H1 (cell line): ENCODE results near the gene F2RL2. TPM values are rescaled to one million over a fixed set of nuclear protein-coding genes. Genes with fewer than 3 reads are reported as not detected.

ENCODE experiments used
- CTCF ChIA-PET: fragments of 300-600 bp; sonication (Branson Sonifier 250); formaldehyde crosslinking; loops from one replicate; lab custom pipeline; 2021; ENCODE audit not compliant: partially characterized antibody; lab: Charles Lee
- POLR2A ChIA-PET: fragments of 300-600 bp; sonication (Branson Sonifier 250); formaldehyde crosslinking; loops from one replicate; lab custom pipeline; 2021; ENCODE audit warnings: inconsistent platforms; ENCODE audit not compliant: partially characterized antibody; lab: Charles Lee
- DNase-seq, 2 experiments: peaks; one replicate each; pipeline versions ENCODE4 v3.0.0 to v3.0.0-alpha.2; 2010 to 2022; ENCODE audit warnings: low spot score in 2 of 2, low read depth in 1 of 2, mixed read lengths in 1 of 2
- FAIRE-seq: peaks from 2 replicates; lab custom pipeline; 2011; peaks lifted over from hg19 to GRCh38; lab: Jason Lieb, UNC
- H2AFZ ChIP-seq: 2 replicates; pipeline ENCODE4 v1.8.1; 2012; ENCODE audit warnings: low read length, inconsistent platforms
- H2AK5ac ChIP-seq: 2 replicates; pipeline ENCODE4 v1.6.1; 2013; ENCODE audit warnings: low read depth, low read length
- H2BK120ac ChIP-seq: replicated peaks from 2 replicates; pipeline ENCODE3; 2013; ENCODE audit warnings: low read depth, low read length, inconsistent platforms
- H2BK12ac ChIP-seq: 2 replicates; pipeline ENCODE4 v1.6.1; 2013; ENCODE audit warnings: low read depth, low read length
- H2BK15ac ChIP-seq: 2 replicates; pipeline ENCODE4 v1.6.1; 2013; ENCODE audit warnings: low read length
- H2BK20ac ChIP-seq: 2 replicates; pipeline ENCODE4 v1.6.1; 2013; ENCODE audit warnings: low read length
- H2BK5ac ChIP-seq: 2 replicates; pipeline ENCODE4 v1.6.1; 2013; ENCODE audit warnings: low read depth, low read length
- H3K14ac ChIP-seq: 2 replicates; pipeline ENCODE4 v1.6.1; 2013; ENCODE audit warnings: inconsistent platforms; ENCODE audit not compliant: insufficient read length
- H3K18ac ChIP-seq: 2 replicates; pipeline ENCODE4 v1.6.1; 2013; ENCODE audit warnings: low read length; ENCODE audit errors: extremely low read depth
- H3K23ac ChIP-seq: 2 replicates; pipeline ENCODE4 v1.6.1; 2013; ENCODE audit warnings: inconsistent platforms; ENCODE audit not compliant: insufficient read length
- H3K23me2 ChIP-seq: 2 replicates; pipeline ENCODE4 v1.6.1; 2013; ENCODE audit warnings: low read depth, low read length
- H3K27ac ChIP-seq: 2 replicates; pipeline ENCODE4 v1.6.1; 2011; ENCODE audit warnings: low read depth, low read length, inconsistent platforms
- H3K27me3 ChIP-seq, 4 experiments: replicated peaks in 1 of 4; 1 replicate in 1 of 4; 2 replicates in 3 of 4; pipeline versions ENCODE4 v1.6.1 to v1.8.1; 2011 to 2013; ENCODE audit warnings: low read length in 3 of 4, mild to moderate bottlenecking in 3 of 4, inconsistent platforms in 2 of 4, mixed read lengths in 2 of 4, moderate library complexity in 1 of 4; ENCODE audit not compliant: control insufficient read depth in 3 of 4, insufficient read depth in 3 of 4; ENCODE audit errors: extremely low read depth in 1 of 4
- H3K36me3 ChIP-seq, 4 experiments: 2 replicates each; pipeline versions ENCODE4 v1.6.1 to v1.8.1; 2011 to 2013; ENCODE audit warnings: mild to moderate bottlenecking in 4 of 4, low read length in 3 of 4, moderate library complexity in 2 of 4, control low read depth in 1 of 4, inconsistent platforms in 1 of 4; ENCODE audit not compliant: insufficient read depth in 4 of 4, control insufficient read depth in 2 of 4
- H3K4ac ChIP-seq: replicated peaks from 2 replicates; pipeline ENCODE3; 2013; ENCODE audit warnings: low read length, low read depth, mixed read lengths, inconsistent platforms; ENCODE audit not compliant: insufficient read length
- H3K4me1 ChIP-seq, 4 experiments: replicated peaks in 1 of 4; 1 replicate in 1 of 4; 2 replicates in 3 of 4; pipeline versions ENCODE4 v1.6.1 to v1.8.1; 2011 to 2013; ENCODE audit warnings: low read length in 3 of 4, inconsistent platforms in 2 of 4, mixed read lengths in 1 of 4; ENCODE audit not compliant: insufficient read depth in 4 of 4, control insufficient read depth in 3 of 4
- H3K4me2 ChIP-seq, 2 experiments: 2 replicates each; pipeline versions ENCODE4 v1.6.1 to v1.8.1; 2011 to 2013; ENCODE audit warnings: low read depth in 2 of 2, low read length in 2 of 2, control low read depth in 1 of 2, inconsistent platforms in 1 of 2, mild to moderate bottlenecking in 1 of 2; ENCODE audit not compliant: insufficient read depth in 1 of 2
- H3K4me3 ChIP-seq, 4 experiments: fragments of 200-600, 300-600 bp in 1 of 4; sonication (generic), shearing (Covaris generic), sonication (Bioruptor Twin) in 1 of 4; 2 replicates each; pipeline versions ENCODE4 v1.5.1 to v1.8.1; 2011 to 2016; ENCODE audit warnings: low read length in 4 of 4, low read depth in 3 of 4, control low read depth in 2 of 4, inconsistent platforms in 2 of 4, mild to moderate bottlenecking in 2 of 4, mixed read lengths in 1 of 4, moderate library complexity in 1 of 4; ENCODE audit not compliant: insufficient read depth in 2 of 4; ENCODE audit errors: extremely low read depth in 1 of 4
- H3K56ac ChIP-seq: replicated peaks from 2 replicates; pipeline ENCODE3; 2013; ENCODE audit warnings: low read depth, mild to moderate bottlenecking, mixed read lengths, low read length, inconsistent platforms; ENCODE audit not compliant: insufficient read length
- H3K79me1 ChIP-seq: 2 replicates; pipeline ENCODE4 v1.6.1; 2013; ENCODE audit warnings: low read depth, low read length, control low read depth
- H3K79me2 ChIP-seq, 2 experiments: 2 replicates each; pipeline versions ENCODE4 v1.6.1 to v1.8.1; 2012 to 2013; ENCODE audit warnings: low read length in 2 of 2, mild to moderate bottlenecking in 2 of 2, inconsistent platforms in 1 of 2; ENCODE audit not compliant: insufficient read depth in 2 of 2, control insufficient read depth in 1 of 2
- H3K9ac ChIP-seq, 4 experiments: replicated peaks in 1 of 4; 1 replicate in 1 of 4; 2 replicates in 3 of 4; pipeline versions ENCODE4 v1.6.1 to v1.8.1; 2011 to 2013; ENCODE audit warnings: low read depth in 3 of 4, low read length in 3 of 4, control low read depth in 2 of 4, mild to moderate bottlenecking in 2 of 4, moderate library complexity in 2 of 4, inconsistent platforms in 1 of 4; ENCODE audit errors: extremely low read depth in 1 of 4
- H3K9me3 ChIP-seq, 2 experiments: 2 replicates each; pipeline versions ENCODE4 v1.6.1 to v1.8.1; 2012 to 2013; ENCODE audit warnings: mild to moderate bottlenecking in 2 of 2, moderate library complexity in 2 of 2, control low read depth in 1 of 2, inconsistent platforms in 1 of 2, low read depth in 1 of 2, low read length in 1 of 2, mixed read lengths in 1 of 2; ENCODE audit not compliant: insufficient read depth in 2 of 2
- H4K20me1 ChIP-seq, 2 experiments: replicated peaks in 1 of 2; 2 replicates each; pipeline versions ENCODE3 to v1.8.1; 2011 to 2013; ENCODE audit warnings: inconsistent platforms in 2 of 2, low read length in 2 of 2, mild to moderate bottlenecking in 1 of 2; ENCODE audit not compliant: insufficient read depth in 2 of 2, control insufficient read depth in 1 of 2
- H4K5ac ChIP-seq: 2 replicates; pipeline ENCODE4 v1.6.1; 2013; ENCODE audit warnings: low read length, low read depth, mixed read lengths, inconsistent platforms; ENCODE audit not compliant: insufficient read length
- H4K8ac ChIP-seq: 2 replicates; pipeline ENCODE4 v1.8.0; 2013; ENCODE audit warnings: mild to moderate bottlenecking, moderate library complexity, low read length, inconsistent platforms; ENCODE audit not compliant: insufficient read depth; ENCODE audit errors: extremely low read depth
- H4K91ac ChIP-seq: replicated peaks from 2 replicates; pipeline ENCODE3; 2013; ENCODE audit warnings: low read length, mixed read lengths, inconsistent platforms; ENCODE audit not compliant: insufficient read length
- BRCA1 ChIP-seq: IDR thresholded peaks from 2 replicates; pipeline ENCODE4 v1.6.1; 2012; ENCODE audit warnings: low read depth, low read length, improper control_type of control experiment
- KDM5A ChIP-seq: fragments of 200-600 bp; IDR thresholded peaks from 2 replicates; pipeline ENCODE4 v1.7.1; 2012; ENCODE audit warnings: mild to moderate bottlenecking, low read length, inconsistent platforms, mixed read lengths
- POLR2AphosphoS5 ChIP-seq: IDR thresholded peaks from 2 replicates; pipeline ENCODE4 v1.6.1; 2011; ENCODE audit warnings: low read depth, low read length
- RFX5 ChIP-seq: IDR thresholded peaks from 2 replicates; pipeline ENCODE4 v1.6.1; 2011; ENCODE audit warnings: low read depth, low read length, improper control_type of control experiment, borderline replicate concordance
- SIRT6 ChIP-seq: IDR thresholded peaks from one replicate; pipeline ENCODE4 v1.7.1; 2012; ENCODE audit warnings: low read length, inconsistent platforms
- SP1 ChIP-seq: IDR thresholded peaks from 2 replicates; pipeline ENCODE4 v1.6.1; 2011; ENCODE audit warnings: low read depth, low read length
- SRF ChIP-seq: IDR thresholded peaks from 2 replicates; pipeline ENCODE4 v1.6.1; 2011; ENCODE audit warnings: mild to moderate bottlenecking, low read depth, low read length, moderate library complexity
- TBP ChIP-seq: IDR thresholded peaks from 2 replicates; pipeline ENCODE4 v1.6.1; 2011; ENCODE audit warnings: low read depth, low read length, improper control_type of control experiment
- TCF12 ChIP-seq: IDR thresholded peaks from 2 replicates; pipeline ENCODE4 v1.6.1; 2011; ENCODE audit warnings: low read depth, mild to moderate bottlenecking, low read length
- WGBS, 2 experiments: shearing (Covaris generic) in 1 of 2; methylation state at CpG; one replicate each; pipeline versions ENCODE4 v1.1.6 to v1.1.7; 2013 to 2015; ENCODE audit warnings: low lambda C conversion rate in 2 of 2, mixed read lengths in 2 of 2, inconsistent platforms in 1 of 2, low coverage in 1 of 2, missing lambda C conversion rate in 1 of 2; ENCODE audit not compliant: insufficient replicate concordance in 2 of 2, insufficient coverage in 1 of 2, insufficient read length in 1 of 2; ENCODE audit errors: extremely low coverage in 1 of 2, missing lambda C conversion rate in 1 of 2; 5-methylcytosine and 5-hydroxymethylcytosine counted together
- polyA plus RNA-seq, 7 experiments: library from polyadenylated mRNA; depleted of rRNA in 3 of 7; stranded (reverse) in 5 of 7; unstranded in 2 of 7; fragments of >200 nt in 5 of 7; fragments of 200-250 nt in 2 of 7; gene quantifications; 1 replicate in 5 of 7; 2 replicates in 1 of 7; 4 replicates in 1 of 7; pipeline versions ENCODE4 v1.2.1 to v1.2.3, GENCODE V29; 2011 to 2013; ENCODE audit warnings: missing spikeins in 2 of 7, mixed read lengths in 2 of 7
- total RNA-seq: library from RNA; stranded (reverse); fragmentation: NEBNext Ultra II Directional; extraction: Animal tissue kit (Norgen Biotek cat#: 25700); gene quantifications from 2 replicates; pipeline ENCODE4 v1.2.1, GENCODE V29; 2021
- TF ChIP-seq, protein P1 (sequence below), 3 experiments: IDR thresholded peaks; 1 replicate in 2 of 3; 2 replicates in 1 of 3; pipeline versions ENCODE4 v1.5.1 to v1.6.1; 2011; ENCODE audit warnings: low read length in 3 of 3, mild to moderate bottlenecking in 3 of 3, inconsistent platforms in 2 of 3, low read depth in 1 of 3, moderate library complexity in 1 of 3; ENCODE audit not compliant: insufficient read depth in 1 of 3; ENCODE audit errors: control extremely low read depth in 1 of 3
- TF ChIP-seq, protein P2 (sequence below): IDR thresholded peaks from 2 replicates; pipeline ENCODE4 v1.6.1; 2012; ENCODE audit warnings: inconsistent platforms

The F2RL2 gene
- total and polyA plus RNA-seq, 2 of the 8 experiments (the other 6 are each of a cell fraction or from before 2014, with no cell fraction given), result 0.03 to 0.07 TPM

DNA sequence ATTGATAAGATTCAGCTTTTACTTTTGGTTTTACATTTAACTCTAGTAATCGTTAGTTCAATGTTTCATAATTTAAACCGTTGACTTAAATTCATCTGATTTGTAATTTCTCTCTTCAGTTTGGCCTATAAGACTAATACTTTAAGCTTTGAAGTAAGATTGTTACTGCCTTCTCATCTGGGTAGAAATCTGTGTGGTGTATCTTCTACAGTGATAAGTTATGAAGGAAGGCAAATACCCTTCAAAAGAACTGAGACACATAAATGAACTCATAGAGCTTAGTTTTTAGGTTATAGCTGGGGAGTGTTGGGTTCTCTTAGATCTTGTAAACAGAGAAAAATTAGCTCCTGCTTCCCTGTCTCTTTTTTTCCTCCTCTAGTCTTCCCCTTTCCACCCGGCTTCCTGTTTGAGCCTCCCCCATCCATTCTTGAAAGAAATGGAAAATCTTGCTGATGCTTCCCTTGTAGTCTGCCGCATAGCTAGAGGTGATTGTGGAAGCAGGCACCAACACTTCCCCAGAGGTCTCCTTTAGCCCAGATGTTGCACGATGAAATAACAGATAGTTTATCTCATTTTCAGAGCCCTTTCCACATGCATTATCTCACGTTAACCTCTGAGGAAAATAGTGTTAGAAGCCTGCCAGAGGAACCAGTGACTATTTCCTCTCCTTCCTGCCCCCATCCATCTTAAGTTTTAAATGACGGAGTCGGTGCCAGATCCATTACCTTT is 2.0 kb upstream of the F2RL2 start:
- FAIRE-seq (no peak), DNase-seq (no peak)
- H3K23me2 ChIP-seq, result no peaks in the 10 kb centered on the region
- H4K5ac ChIP-seq, result no peak overlapping the region
- no peak overlapping the region for H3K9ac ChIP-seq
- no peak overlapping the region for H2BK120ac ChIP-seq
- H2BK15ac ChIP-seq, result no peak overlapping the region
- no peak overlapping the region for H4K8ac ChIP-seq
- no peak overlapping the region for H2BK12ac ChIP-seq
- H3K14ac ChIP-seq, result no peak overlapping the region
- no peak overlapping the region for H2BK20ac ChIP-seq
- no peaks in the 10 kb centered on the region for H3K27me3 ChIP-seq
- no peak overlapping the region for H2AK5ac ChIP-seq
- no peak overlapping the region for H3K4me3 ChIP-seq
- POLR2A ChIA-PET, result no interaction called here
- H3K79me2 ChIP-seq, result no peaks in the 10 kb centered on the region
- no peak overlapping the region for H3K4me2 ChIP-seq
- no peak overlapping the region for H3K23ac ChIP-seq
- H3K79me1 ChIP-seq, result no peaks in the 10 kb centered on the region
- 79% methylated on average over 8 of the region's 8 CpGs; no CpG with 5 or more reads in 1 of the 2 experiments for WGBS, 2 experiments
- no peak overlapping the region for H3K27ac ChIP-seq
- no peak overlapping the region for H2BK5ac ChIP-seq
- H2AFZ ChIP-seq, result no peak overlapping the region
- H4K91ac ChIP-seq, result no peak overlapping the region
- no peak overlapping the region for H3K4ac ChIP-seq
- no peak overlapping the region for H3K56ac ChIP-seq
- H4K20me1 ChIP-seq, result no peaks in the 10 kb centered on the region
- H3K36me3 ChIP-seq, result no peaks in the 10 kb centered on the region
- H3K18ac ChIP-seq, result no peak overlapping the region
- no peaks in the 10 kb centered on the region for H3K9me3 ChIP-seq
- CTCF ChIA-PET, result interaction anchor here (1.0 to 2.6 kb wide), 2 partner anchors 15 to 24 kb away, joined by 5 to 16 read pairs; no protein-coding TSS in a partner anchor
- H3K4me1 ChIP-seq, result peaks cover 0 to 7% (median 4%) of the 10 kb centered on the region in 4 experiments; a peak in 3 of 7 replicates
- TF ChIP-seq TBP (no peak), SP1 (no peak), POLR2AphosphoS5 (no peak), RFX5 (no peak), SIRT6 (no peak), SRF (no peak), BRCA1 (no peak), TCF12 (no peak), KDM5A (no peak)
- TF ChIP-seq, protein P1, sequence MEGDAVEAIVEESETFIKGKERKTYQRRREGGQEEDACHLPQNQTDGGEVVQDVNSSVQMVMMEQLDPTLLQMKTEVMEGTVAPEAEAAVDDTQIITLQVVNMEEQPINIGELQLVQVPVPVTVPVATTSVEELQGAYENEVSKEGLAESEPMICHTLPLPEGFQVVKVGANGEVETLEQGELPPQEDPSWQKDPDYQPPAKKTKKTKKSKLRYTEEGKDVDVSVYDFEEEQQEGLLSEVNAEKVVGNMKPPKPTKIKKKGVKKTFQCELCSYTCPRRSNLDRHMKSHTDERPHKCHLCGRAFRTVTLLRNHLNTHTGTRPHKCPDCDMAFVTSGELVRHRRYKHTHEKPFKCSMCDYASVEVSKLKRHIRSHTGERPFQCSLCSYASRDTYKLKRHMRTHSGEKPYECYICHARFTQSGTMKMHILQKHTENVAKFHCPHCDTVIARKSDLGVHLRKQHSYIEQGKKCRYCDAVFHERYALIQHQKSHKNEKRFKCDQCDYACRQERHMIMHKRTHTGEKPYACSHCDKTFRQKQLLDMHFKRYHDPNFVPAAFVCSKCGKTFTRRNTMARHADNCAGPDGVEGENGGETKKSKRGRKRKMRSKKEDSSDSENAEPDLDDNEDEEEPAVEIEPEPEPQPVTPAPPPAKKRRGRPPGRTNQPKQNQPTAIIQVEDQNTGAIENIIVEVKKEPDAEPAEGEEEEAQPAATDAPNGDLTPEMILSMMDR (IDR thresholded peaks at IDR 0.05; ENCODE audit: control extremely low read depth in 1 of 3, insufficient read depth in 1 of 3, low read depth in 1 of 3, low read length in 3 of 3), result no peak
- TF ChIP-seq, protein P2, sequence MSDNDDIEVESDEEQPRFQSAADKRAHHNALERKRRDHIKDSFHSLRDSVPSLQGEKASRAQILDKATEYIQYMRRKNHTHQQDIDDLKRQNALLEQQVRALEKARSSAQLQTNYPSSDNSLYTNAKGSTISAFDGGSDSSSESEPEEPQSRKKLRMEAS, result no peak
